K562 (cell line): Measurements from ENCODE around the gene COPS6. TPM values are rescaled to one million over a fixed set of nuclear protein-coding genes. Genes with fewer than 3 reads are reported as not detected.
A peak's percentile ranks its signal among the peaks of the same experiment; 100 is the strongest.

Experiments
- CREBBP ChIP-seq: IDR thresholded peaks from one replicate; pipeline ENCODE4 v1.6.1; 2012; ENCODE audit warnings: low read depth, mild to moderate bottlenecking, control low read depth, inconsistent platforms, low read length
- CTBP1 ChIP-seq: fragments of 450-650 bp; IDR thresholded peaks from 2 replicates; pipeline ENCODE4 v1.6.1; 2016; ENCODE audit warnings: borderline replicate concordance
- EP400 ChIP-seq: fragments of 450-650 bp; IDR thresholded peaks from 2 replicates; pipeline ENCODE4 v1.6.1; 2017; ENCODE audit warnings: antibody characterized with exemption, mild to moderate bottlenecking, moderate library complexity
- HMG20A ChIP-seq: fragments of 450-650 bp; formaldehyde crosslinking; conservative IDR thresholded peaks from 2 replicates; pipeline ENCODE4 v1.4.0; 2020; ENCODE audit warnings: mild to moderate bottlenecking, mixed read lengths
- MEF2A ChIP-seq: IDR thresholded peaks from 2 replicates; pipeline ENCODE4 v1.6.1; 2011; ENCODE audit warnings: low read depth, mild to moderate bottlenecking, low read length, moderate library complexity; ENCODE audit not compliant: control insufficient read depth
- NCOA2 ChIP-seq, 2 experiments: fragments of 450-650 bp; IDR thresholded peaks; 2 replicates each; pipeline ENCODE4 v1.6.1; 2018; ENCODE audit warnings: mild to moderate bottlenecking in 2 of 2, moderate library complexity in 1 of 2; ENCODE audit not compliant: partially characterized antibody in 2 of 2
- PRPF4 ChIP-seq: fragments of 200-400 bp; formaldehyde crosslinking; IDR thresholded peaks from one replicate; pipeline ENCODE4 v1.6.1; 2017; ENCODE audit warnings: low read length, low read depth, mild to moderate bottlenecking; ENCODE audit not compliant: insufficient read depth, poor library complexity, severe bottlenecking
- RAD21 ChIP-seq, 2 experiments: fragments of 250-450 bp in 1 of 2; fragments of 450-650 bp in 1 of 2; sonication (Bioruptor Pico) in 1 of 2; formaldehyde crosslinking in 1 of 2; IDR thresholded peaks in 1 of 2; conservative IDR thresholded peaks in 1 of 2; 2 replicates each; pipeline versions ENCODE4 v1.4.0 to v1.8.0; 2020 to 2022; ENCODE audit warnings: mild to moderate bottlenecking in 2 of 2, moderate library complexity in 1 of 2
- RBM39 ChIP-seq: fragments of 200-400 bp; formaldehyde crosslinking; optimal IDR thresholded peaks from 2 replicates; pipeline ENCODE3; 2018; ENCODE audit warnings: low read depth, low read length
- SNIP1 ChIP-seq: fragments of 450-650 bp; IDR thresholded peaks from 2 replicates; pipeline ENCODE4 v1.7.1; 2017; ENCODE audit warnings: low read depth, mild to moderate bottlenecking
- TAF9B ChIP-seq: fragments of 450-650 bp; IDR thresholded peaks from 2 replicates; pipeline ENCODE4 v1.6.1; 2018; ENCODE audit warnings: mild to moderate bottlenecking; ENCODE audit not compliant: partially characterized antibody
- TBP ChIP-seq: optimal IDR thresholded peaks from 2 replicates; pipeline ENCODE3; 2011; ENCODE audit warnings: low read depth, low read length, improper control_type of control experiment
- TEAD1 ChIP-seq, 2 experiments: fragments of 450-650 bp in 1 of 2; sonication (generic) in 1 of 2; formaldehyde crosslinking; IDR thresholded peaks; 2 replicates each; pipeline versions ENCODE4 v1.4.0 to v1.8.0; 2020 to 2022; ENCODE audit warnings: mild to moderate bottlenecking in 2 of 2, missing genetic modification reagents in 1 of 2
- TRIM28 ChIP-seq: fragments of 450-650 bp; IDR thresholded peaks from 2 replicates; pipeline ENCODE4 v1.6.1; 2017
- ZBTB7A ChIP-seq: IDR thresholded peaks from 2 replicates; pipeline ENCODE4 v1.6.1; 2011; ENCODE audit warnings: low read depth, mild to moderate bottlenecking, low read length, moderate library complexity, borderline replicate concordance; ENCODE audit not compliant: control insufficient read depth
- ZNF384 ChIP-seq: IDR thresholded peaks from 2 replicates; pipeline ENCODE4 v1.6.1; 2012; ENCODE audit warnings: low read depth, low read length, improper control_type of control experiment
- ZNF41 ChIP-seq: fragments of 250-450 bp; sonication (Bioruptor Pico); conservative IDR thresholded peaks from 2 replicates; pipeline ENCODE4 v1.4.0; 2020; ENCODE audit warnings: mild to moderate bottlenecking
- ZNF778 ChIP-seq: fragments of 450-650 bp; formaldehyde crosslinking; IDR thresholded peaks from 2 replicates; pipeline ENCODE4 v1.4.0; 2020; ENCODE audit warnings: mild to moderate bottlenecking, moderate library complexity
- polyA plus RNA-seq, 8 experiments: library from polyadenylated mRNA; depleted of rRNA in 4 of 8; stranded (reverse) in 5 of 8; unstranded in 3 of 8; fragments of >200 nt; fragmentation: Nextera tagmentation in 2 of 8; fragmentation: Illumina TruSeq in 1 of 8; extraction: Ambion mirVana in 2 of 8; extraction: Trizol in 1 of 8; gene quantifications; 2 replicates each; pipeline versions ENCODE4 v1.2.1 to v1.2.3, GENCODE V29; 2011 to 2014; ENCODE audit warnings: inconsistent platforms in 1 of 8, missing spikeins in 1 of 8
- total RNA-seq, 7 experiments: library from RNA; depleted of rRNA in 6 of 7; stranded (reverse); fragments of >200 nt in 6 of 7; fragmentation: Illumina TruSeq in 2 of 7; extraction: Trizol in 2 of 7; gene quantifications; 2 replicates each; pipeline versions ENCODE4 v1.2.1 to v1.2.3, GENCODE V29; 2011 to 2021; ENCODE audit warnings: low replicate concordance in 1 of 7
- TF ChIP-seq, protein P1 (sequence below): sonication (generic); formaldehyde crosslinking; IDR thresholded peaks from 2 replicates; pipeline ENCODE4 v1.8.0; 2022; ENCODE audit warnings: missing genetic modification reagents, mild to moderate bottlenecking, moderate library complexity, borderline replicate concordance
- TF ChIP-seq, protein P2 (sequence below): fragments of 450-650 bp; conservative IDR thresholded peaks from 2 replicates; pipeline ENCODE4 v1.6.1; 2016; ENCODE audit warnings: missing genetic modification characterization, low read depth, mild to moderate bottlenecking, missing compliant biosample characterization, moderate library complexity
- TF ChIP-seq, protein P3 (sequence below): fragments of 250-450 bp; sonication (Bioruptor Pico); IDR thresholded peaks from 2 replicates; pipeline ENCODE4 v1.5.0; 2020; ENCODE audit warnings: mild to moderate bottlenecking

Gene COPS6
- total and polyA plus RNA-seq, 9 of the 15 experiments (the other 6 are each of a cell fraction or from before 2014, with no cell fraction given), result 63.0 to 331 (median 168) TPM

DNA sequence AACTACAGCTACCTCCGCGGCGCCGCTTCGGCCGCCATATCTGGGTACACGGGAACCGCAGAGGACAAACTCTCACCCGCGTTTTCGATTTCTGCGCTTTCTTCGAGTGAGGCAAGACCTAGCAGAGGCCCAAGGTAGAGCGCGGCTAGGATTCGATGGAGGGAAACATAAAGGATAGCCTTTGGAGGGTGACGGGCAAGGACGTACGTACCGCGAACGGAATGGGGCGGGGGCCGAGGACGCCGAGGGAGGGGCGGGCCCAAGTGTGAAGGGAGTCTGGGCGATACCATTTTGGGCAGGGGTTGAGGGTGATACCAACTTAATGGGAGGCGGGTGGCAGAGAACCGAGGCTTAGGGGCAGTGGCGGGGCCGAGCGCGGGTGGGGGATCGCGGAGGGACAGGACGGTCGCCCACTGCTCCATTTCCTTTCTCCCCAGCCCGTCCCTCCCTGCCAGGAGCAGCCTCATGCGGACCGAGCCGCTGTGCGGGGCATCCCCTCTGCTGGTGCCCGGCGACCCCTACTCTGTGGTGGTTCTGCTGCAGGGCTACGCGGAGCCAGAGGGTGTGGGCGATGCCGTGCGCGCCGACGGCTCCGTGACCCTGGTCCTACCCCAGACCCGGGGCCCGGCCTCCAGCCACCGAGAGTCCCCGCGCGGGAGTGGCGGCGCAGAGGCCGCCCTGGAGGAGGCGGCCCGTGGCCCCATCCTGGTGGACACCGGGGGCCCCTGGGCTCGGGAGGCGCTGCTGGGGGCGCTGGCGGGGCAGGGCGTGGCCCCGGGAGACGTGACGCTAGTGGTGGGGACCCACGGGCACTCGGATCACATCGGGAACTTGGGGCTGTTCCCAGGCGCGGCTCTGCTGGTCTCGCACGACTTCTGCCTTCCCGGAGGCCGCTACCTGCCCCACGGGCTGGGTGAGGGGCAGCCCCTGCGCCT lies 38.4 kb downstream of the COPS6 start, which contains the start of gene MBLAC1 (continued):
- no peak for TF ChIP-seq RAD21 (CRISPR knock-in tag; conservative IDR thresholded peaks at IDR 0.05 in 1 of 2, IDR thresholded peaks at IDR 0.05 in 1 of 2)
- TF ChIP-seq ZNF384, result no peak
- peak; percentile 69; the same call in 1 of the 2 replicates for TF ChIP-seq ZBTB7A
- TF ChIP-seq TRIM28, result no peak
- no peak for TF ChIP-seq ZNF41 (CRISPR knock-in tag)
- TF ChIP-seq, protein P1, sequence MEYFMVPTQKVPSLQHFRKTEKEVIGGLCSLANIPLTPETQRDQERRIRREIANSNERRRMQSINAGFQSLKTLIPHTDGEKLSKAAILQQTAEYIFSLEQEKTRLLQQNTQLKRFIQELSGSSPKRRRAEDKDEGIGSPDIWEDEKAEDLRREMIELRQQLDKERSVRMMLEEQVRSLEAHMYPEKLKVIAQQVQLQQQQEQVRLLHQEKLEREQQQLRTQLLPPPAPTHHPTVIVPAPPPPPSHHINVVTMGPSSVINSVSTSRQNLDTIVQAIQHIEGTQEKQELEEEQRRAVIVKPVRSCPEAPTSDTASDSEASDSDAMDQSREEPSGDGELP, result peak; percentile 66; the same call in 1 of the 2 replicates
- no peak for TF ChIP-seq HMG20A (CRISPR knock-in tag)
- peak; percentile 95 for TF ChIP-seq EP400
- no peak for TF ChIP-seq ZNF778 (CRISPR knock-in tag)
- TF ChIP-seq, protein P2, sequence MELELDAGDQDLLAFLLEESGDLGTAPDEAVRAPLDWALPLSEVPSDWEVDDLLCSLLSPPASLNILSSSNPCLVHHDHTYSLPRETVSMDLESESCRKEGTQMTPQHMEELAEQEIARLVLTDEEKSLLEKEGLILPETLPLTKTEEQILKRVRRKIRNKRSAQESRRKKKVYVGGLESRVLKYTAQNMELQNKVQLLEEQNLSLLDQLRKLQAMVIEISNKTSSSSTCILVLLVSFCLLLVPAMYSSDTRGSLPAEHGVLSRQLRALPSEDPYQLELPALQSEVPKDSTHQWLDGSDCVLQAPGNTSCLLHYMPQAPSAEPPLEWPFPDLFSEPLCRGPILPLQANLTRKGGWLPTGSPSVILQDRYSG, result no peak
- TF ChIP-seq, protein P3, sequence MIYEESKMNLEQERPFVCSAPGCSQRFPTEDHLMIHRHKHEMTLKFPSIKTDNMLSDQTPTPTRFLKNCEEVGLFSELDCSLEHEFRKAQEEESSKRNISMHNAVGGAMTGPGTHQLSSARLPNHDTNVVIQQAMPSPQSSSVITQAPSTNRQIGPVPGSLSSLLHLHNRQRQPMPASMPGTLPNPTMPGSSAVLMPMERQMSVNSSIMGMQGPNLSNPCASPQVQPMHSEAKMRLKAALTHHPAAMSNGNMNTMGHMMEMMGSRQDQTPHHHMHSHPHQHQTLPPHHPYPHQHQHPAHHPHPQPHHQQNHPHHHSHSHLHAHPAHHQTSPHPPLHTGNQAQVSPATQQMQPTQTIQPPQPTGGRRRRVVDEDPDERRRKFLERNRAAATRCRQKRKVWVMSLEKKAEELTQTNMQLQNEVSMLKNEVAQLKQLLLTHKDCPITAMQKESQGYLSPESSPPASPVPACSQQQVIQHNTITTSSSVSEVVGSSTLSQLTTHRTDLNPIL (CRISPR knock-in tag), result no peak
- peak in 1 of 2 experiments; percentile 8; a peak in 1 of 4 replicates for TF ChIP-seq TEAD1 (CRISPR knock-in tag; IDR thresholded peaks at IDR 0.05)
- no peak for TF ChIP-seq NCOA2 (IDR thresholded peaks at IDR 0.05; ENCODE audit: partially characterized antibody in 2 of 2)
- TF ChIP-seq CREBBP, result no peak
- TF ChIP-seq SNIP1, result no peak
- TF ChIP-seq TAF9B, result no peak
- TF ChIP-seq CTBP1, result peak; percentile 31
- TF ChIP-seq PRPF4, result no peak
- 0 out of 2 replicates have a peak, but pooled peaks have one; percentile 34 for TF ChIP-seq MEF2A
- no peak for TF ChIP-seq RBM39
- TF ChIP-seq TBP, result peak; percentile 68
